ENCODE measurements around the gene GALNTL6. TPM values are rescaled to one million over a fixed set of nuclear protein-coding genes. Genes with fewer than 3 reads are reported as not detected.

GALNTL6 gene
- total RNA-seq, 2 experiments from 2014 or later: not detected

DNA sequence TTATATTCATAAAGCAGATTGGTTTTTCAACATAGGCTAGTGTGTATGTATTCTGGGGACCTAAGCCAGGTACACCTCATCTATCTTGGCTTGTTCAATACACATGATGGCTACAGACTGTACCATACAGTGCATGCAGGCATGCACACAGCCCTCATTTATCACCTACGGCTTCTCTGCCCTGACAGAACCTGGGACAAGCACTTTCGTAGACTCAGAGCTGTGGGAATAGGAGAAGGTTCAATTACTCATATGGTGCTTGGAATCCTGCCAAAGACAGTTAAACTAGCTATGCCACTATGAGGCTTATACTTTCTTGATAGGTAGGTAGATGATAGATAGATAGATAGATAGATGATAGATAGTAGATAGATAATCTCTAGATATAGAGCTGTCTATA, 457.2 kb downstream of the GALNTL6 start:
- POLR2A ChIA-PET: no interaction called here
- Mint-ChIP-seq H3K27ac (no peak overlapping the region), H3K4me3 (no peak overlapping the region), H3K36me3 (no peaks in the 10 kb centered on the region), H3K27me3 (no peaks in the 10 kb centered on the region), H3K9me3 (no peaks in the 10 kb centered on the region), H3K4me1 (no peaks in the 10 kb centered on the region)
- no peak for DNase-seq
- ATAC-seq (ENCODE audit: low read depth): no peak

DNA sequence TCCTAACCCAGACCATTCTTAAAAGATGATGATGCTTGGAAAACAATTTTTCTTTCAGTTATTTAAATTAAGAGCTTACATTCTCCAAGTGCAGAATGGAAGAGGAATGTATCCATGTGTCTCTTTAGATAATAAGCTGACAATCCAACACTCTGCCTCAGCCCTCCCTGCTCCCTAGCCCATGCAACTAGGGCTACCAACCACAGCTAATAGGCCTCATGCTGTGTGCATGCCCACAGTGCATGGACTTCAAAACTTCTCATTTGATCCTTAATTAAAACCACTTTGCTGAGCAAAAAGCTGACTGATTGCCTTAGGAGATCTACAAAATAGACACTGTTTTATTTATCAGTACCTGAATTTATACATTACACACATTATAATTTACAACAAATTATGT, 473.9 kb downstream of the GALNTL6 start:
- no peak for ATAC-seq (ENCODE audit: low read depth)
- Mint-ChIP-seq H3K27ac (no peak overlapping the region), H3K4me3 (no peak overlapping the region)

DNA sequence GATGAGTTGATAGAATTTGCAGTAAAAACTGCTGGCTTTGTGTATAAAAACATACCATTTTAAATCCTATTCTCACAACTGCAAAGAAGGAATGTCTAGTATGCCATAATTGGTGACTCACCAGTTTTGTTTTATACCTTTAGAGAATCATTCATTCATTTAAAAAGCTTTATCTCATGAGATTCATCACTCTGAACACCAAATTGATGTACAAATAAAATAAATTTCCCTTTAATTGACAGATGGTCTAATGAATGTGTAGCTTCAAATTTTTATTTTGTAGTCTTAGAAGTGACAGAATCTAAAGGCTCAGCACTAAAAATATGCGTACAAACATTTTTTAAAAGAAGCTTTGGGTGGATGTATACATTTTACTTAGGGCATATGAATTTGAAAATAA, 492.5 kb downstream of the GALNTL6 start:
- no peak overlapping the region for H3K27ac Mint-ChIP-seq
- no peaks in the 10 kb centered on the region for H3K9me3 Mint-ChIP-seq
- no peaks in the 10 kb centered on the region for H3K4me1 Mint-ChIP-seq
- H3K27me3 Mint-ChIP-seq: no peaks in the 10 kb centered on the region
- H3K36me3 Mint-ChIP-seq: no peaks in the 10 kb centered on the region
- ATAC-seq (ENCODE audit: low read depth) (no peak), DNase-seq (no peak)
- H3K4me3 Mint-ChIP-seq: no peak overlapping the region
- POLR2A ChIA-PET: no interaction called here

More for the DNA sequence above, 473.9 kb downstream of the GALNTL6 start:
- Mint-ChIP-seq H3K9me3 (peaks cover 2% of the 10 kb centered on the region), H3K4me1 (no peaks in the 10 kb centered on the region), H3K27me3 (no peaks in the 10 kb centered on the region), H3K36me3 (no peaks in the 10 kb centered on the region)
- DNase-seq: no peak
- POLR2A ChIA-PET: no interaction called here

DNA sequence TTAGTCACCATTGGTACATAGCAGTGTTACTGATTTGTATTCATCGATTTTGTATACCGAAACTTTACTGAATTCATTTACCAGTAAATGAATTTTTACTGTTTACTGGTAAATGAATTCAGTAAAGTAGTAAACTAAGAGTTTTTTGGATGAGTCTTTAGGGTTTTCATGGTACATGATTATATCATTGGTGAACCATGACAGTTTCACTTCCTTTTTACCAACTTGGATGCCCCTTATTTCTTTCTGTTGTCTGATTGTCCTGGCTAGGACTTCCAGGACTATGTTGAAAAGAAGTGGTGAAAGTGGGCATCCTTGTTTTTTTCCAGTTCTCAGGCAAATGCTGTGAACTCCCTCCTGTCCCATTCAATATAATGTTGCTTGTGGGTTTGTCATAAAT, 494.9 kb downstream of the GALNTL6 start:
- POLR2A ChIA-PET: no interaction called here
- DNase-seq (no peak), ATAC-seq (ENCODE audit: low read depth) (no peak)
- Mint-ChIP-seq H3K9me3 (no peaks in the 10 kb centered on the region), H3K27ac (no peak overlapping the region), H3K36me3 (no peaks in the 10 kb centered on the region), H3K4me3 (no peak overlapping the region), H3K4me1 (no peaks in the 10 kb centered on the region), H3K27me3 (no peaks in the 10 kb centered on the region)

DNA sequence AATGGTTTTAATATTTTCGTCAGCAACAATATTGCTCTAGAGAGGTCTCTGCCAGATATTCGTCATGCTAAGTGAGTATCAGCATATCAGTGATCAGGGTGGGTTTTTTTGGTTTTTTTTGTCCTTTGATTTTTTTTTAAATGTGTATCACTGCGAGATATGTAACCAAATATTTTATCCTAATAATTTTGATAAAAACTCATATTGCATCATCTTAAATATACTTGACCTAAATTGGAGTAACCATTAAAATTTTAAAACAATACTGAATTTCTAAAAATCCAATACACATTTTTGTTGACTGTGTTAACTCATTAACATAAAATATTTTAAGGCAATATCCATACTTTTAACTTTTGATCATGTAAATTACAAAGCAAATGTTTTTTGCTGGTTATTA, 498.5 kb downstream of the GALNTL6 start:
- no peaks in the 10 kb centered on the region for H3K9me3 Mint-ChIP-seq
- H3K27me3 Mint-ChIP-seq: no peaks in the 10 kb centered on the region
- H3K36me3 Mint-ChIP-seq: no peaks in the 10 kb centered on the region
- ATAC-seq (ENCODE audit: low read depth): no peak
- H3K4me1 Mint-ChIP-seq: no peaks in the 10 kb centered on the region
- POLR2A ChIA-PET: no interaction called here
- H3K4me3 Mint-ChIP-seq: no peak overlapping the region
- H3K27ac Mint-ChIP-seq: no peak overlapping the region
- DNase-seq: no peak

DNA sequence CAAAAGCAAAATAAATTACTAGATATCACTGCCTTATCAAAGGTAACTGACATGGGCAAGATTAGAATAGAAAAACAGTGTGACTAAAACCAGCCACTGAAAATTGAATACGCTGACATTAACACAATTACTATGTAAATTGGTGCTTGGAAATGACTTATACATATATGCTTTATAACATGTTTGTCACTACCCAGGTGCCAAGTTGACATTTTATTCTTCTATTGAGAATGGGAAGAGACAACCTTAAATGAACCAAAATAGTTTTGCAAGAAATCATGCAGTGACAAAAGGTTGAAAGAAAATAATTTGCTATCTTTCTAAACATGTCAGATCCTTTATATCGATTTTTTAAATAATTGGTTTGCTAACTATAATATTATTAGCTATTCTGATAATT, 510.1 kb downstream of the GALNTL6 start:
- DNase-seq (no peak), ATAC-seq (ENCODE audit: low read depth) (no peak)
- POLR2A ChIA-PET: no interaction called here
- Mint-ChIP-seq H3K27me3 (no peaks in the 10 kb centered on the region), H3K9me3 (peaks cover 4% of the 10 kb centered on the region), H3K4me3 (no peak overlapping the region), H3K36me3 (no peaks in the 10 kb centered on the region), H3K27ac (no peak overlapping the region), H3K4me1 (no peaks in the 10 kb centered on the region)

DNA sequence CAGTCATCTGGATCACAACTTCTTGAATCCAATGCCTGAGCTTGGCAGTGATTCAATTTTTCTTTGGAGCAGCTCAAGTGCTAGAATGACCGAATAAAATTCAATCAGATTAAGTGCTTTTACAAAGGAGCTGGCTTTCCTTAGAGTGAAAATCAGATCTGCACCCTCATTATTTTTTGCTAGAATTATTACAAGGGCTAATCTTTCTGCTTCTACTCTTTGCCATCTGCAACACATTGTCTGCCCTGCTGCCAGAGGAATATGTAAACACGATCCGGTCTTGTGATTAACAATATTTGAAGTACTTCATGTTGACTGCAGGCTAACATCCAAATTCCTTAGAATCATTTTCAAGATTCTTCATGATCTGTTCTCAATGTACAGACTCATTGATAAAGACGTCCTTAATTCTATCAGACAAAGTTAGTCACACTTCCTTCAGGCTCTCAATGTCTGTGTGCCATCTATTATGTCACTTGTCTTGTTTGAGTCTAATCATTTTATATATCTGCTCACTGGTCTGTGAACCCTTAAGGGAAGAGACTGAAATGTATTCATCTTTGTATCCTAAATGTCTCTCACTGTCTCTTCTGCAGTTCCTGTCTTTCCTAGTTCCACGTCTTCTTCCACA, 531.2 kb downstream of the GALNTL6 start:
- Mint-ChIP-seq H3K27me3 (no peaks in the 10 kb centered on the region), H3K27ac (no peak overlapping the region), H3K4me3 (no peak overlapping the region), H3K9me3 (no peaks in the 10 kb centered on the region), H3K4me1 (no peaks in the 10 kb centered on the region), H3K36me3 (no peaks in the 10 kb centered on the region)
- POLR2A ChIA-PET: no interaction called here
- DNase-seq (no peak), ATAC-seq (ENCODE audit: low read depth) (no peak)

DNA sequence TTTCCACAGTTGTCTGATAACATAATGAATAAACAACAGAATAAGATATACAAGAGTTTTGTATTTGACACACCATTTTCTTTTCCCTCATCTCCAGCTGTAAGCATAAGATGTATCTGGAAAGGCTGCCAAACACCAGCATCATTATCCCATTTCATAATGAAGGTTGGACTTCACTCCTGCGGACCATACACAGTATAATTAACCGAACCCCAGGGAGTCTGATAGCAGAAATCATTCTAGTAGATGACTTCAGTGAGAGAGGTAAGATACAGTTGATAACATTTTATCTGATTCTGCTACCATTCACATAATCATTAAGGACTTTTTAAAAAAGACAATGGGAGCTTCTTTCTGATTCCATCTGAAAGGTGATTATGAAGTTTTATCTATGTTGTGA, 535.2 kb downstream of the GALNTL6 start:
- POLR2A ChIA-PET: no interaction called here
- Mint-ChIP-seq H3K27ac (no peak overlapping the region), H3K4me1 (no peaks in the 10 kb centered on the region), H3K36me3 (no peaks in the 10 kb centered on the region), H3K9me3 (no peaks in the 10 kb centered on the region), H3K27me3 (no peaks in the 10 kb centered on the region), H3K4me3 (no peak overlapping the region)
- ATAC-seq (ENCODE audit: low read depth): no peak
- DNase-seq: no peak

DNA sequence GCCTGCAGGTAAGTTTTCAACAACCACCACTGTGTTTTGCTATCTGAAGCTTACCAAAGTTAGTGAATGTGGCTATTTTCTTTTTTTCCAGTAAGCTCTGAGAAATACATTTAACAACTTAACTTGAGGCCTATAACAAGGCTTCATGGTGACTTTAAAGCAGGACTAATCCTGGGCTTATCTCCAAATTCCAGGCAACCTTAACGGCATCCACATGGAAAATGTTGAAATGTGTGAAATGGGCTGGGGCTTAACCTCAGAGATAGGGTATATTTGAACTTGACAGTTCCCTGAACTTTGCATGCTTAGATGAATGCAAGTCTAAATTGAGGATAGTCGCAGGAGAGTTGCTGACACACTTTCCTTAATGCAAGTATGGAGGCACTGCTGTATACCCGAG, 539.2 kb downstream of the GALNTL6 start:
- H3K36me3 Mint-ChIP-seq: no peaks in the 10 kb centered on the region
- no peak overlapping the region for H3K4me3 Mint-ChIP-seq
- H3K4me1 Mint-ChIP-seq: no peaks in the 10 kb centered on the region
- no peaks in the 10 kb centered on the region for H3K9me3 Mint-ChIP-seq
- DNase-seq (no peak), ATAC-seq (ENCODE audit: low read depth) (no peak)
- POLR2A ChIA-PET: no interaction called here
- H3K27me3 Mint-ChIP-seq: no peaks in the 10 kb centered on the region
- no peak overlapping the region for H3K27ac Mint-ChIP-seq

DNA sequence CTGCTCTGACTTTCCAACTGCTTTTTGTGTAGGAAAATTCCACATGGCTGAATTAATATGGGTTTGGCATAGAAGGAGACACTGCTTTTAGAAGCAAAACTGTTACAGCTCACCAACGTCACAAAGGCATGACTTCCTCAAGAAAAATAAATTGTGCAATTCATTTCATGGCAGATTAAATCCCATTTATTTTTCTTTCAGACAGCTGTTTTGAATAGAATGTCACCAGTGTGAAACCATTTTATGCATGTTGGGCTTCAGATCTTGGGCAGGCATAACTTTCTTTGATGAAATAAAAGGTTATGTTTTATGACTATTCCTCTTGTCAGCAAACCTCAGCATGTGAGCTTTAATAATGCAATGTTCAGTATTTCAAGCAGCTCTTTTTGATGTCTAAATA, 542.8 kb downstream of the GALNTL6 start:
- H3K27me3 Mint-ChIP-seq: no peaks in the 10 kb centered on the region

DNA sequence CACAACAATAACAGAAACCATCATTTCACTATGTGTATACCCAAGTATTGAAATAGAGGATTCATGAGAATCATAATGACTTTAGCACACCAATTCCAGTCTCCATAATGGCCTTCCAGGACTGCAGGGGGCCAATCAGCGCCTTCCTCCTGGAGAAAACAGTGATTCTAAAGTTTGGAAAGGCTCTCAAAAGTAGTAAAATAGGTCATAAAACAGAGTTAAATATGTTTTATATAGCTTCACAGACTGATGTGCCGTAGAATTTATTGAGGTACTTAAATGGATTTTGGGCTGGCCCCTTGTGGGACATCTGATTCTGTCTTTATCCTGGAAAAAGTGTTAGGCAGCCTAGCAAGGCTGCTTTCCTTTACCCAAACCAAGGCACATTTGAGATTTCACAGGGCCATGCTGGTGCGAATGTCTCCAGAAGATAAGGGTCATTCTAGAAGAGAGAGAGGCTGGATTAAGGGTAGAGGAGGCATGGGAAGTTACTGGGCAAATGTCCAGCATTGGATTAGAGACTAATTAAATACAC, 543.9 kb downstream of the GALNTL6 start:
- DNase-seq: no peak
- H3K4me1 Mint-ChIP-seq: no peaks in the 10 kb centered on the region

More for the DNA sequence above, 542.8 kb downstream of the GALNTL6 start:
- no peaks in the 10 kb centered on the region for H3K9me3 Mint-ChIP-seq
- DNase-seq: no peak
- ATAC-seq (ENCODE audit: low read depth): no peak
- H3K4me3 Mint-ChIP-seq: no peak overlapping the region
- no peak overlapping the region for H3K27ac Mint-ChIP-seq
- POLR2A ChIA-PET: no interaction called here
- H3K4me1 Mint-ChIP-seq: no peaks in the 10 kb centered on the region
- H3K36me3 Mint-ChIP-seq: no peaks in the 10 kb centered on the region

DNA sequence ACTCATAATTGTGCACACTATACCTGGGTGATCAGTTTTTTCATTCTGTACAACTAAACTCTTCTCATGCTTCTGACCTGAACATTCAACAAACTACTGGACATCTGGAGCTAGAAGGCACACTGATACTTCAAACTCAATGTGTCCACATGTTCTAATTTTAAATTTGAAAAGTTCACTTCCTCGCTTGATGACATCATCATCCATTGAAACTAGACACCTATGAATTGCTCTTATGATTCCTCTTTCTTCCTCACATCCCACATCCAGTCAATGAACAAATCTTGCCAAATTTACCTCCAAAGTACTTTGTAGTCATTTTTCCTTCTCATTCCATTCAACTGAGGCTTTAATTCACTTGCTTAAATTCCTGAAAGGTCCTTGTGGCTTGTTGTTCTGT, 549.4 kb downstream of the GALNTL6 start:
- H3K27me3 Mint-ChIP-seq: no peaks in the 10 kb centered on the region
- no peak overlapping the region for H3K27ac Mint-ChIP-seq
- no peak for DNase-seq
- no peaks in the 10 kb centered on the region for H3K4me1 Mint-ChIP-seq
- POLR2A ChIA-PET: no interaction called here
- no peaks in the 10 kb centered on the region for H3K36me3 Mint-ChIP-seq
- no peak overlapping the region for H3K4me3 Mint-ChIP-seq
- no peak for ATAC-seq (ENCODE audit: low read depth)
- no peaks in the 10 kb centered on the region for H3K9me3 Mint-ChIP-seq

More for the DNA sequence above, 543.9 kb downstream of the GALNTL6 start:
- H3K27me3 Mint-ChIP-seq: no peaks in the 10 kb centered on the region
- H3K4me3 Mint-ChIP-seq: no peak overlapping the region
- H3K27ac Mint-ChIP-seq: no peak overlapping the region
- no peak for ATAC-seq (ENCODE audit: low read depth)
- POLR2A ChIA-PET: no interaction called here
- H3K9me3 Mint-ChIP-seq: no peaks in the 10 kb centered on the region
- H3K36me3 Mint-ChIP-seq: no peaks in the 10 kb centered on the region

DNA sequence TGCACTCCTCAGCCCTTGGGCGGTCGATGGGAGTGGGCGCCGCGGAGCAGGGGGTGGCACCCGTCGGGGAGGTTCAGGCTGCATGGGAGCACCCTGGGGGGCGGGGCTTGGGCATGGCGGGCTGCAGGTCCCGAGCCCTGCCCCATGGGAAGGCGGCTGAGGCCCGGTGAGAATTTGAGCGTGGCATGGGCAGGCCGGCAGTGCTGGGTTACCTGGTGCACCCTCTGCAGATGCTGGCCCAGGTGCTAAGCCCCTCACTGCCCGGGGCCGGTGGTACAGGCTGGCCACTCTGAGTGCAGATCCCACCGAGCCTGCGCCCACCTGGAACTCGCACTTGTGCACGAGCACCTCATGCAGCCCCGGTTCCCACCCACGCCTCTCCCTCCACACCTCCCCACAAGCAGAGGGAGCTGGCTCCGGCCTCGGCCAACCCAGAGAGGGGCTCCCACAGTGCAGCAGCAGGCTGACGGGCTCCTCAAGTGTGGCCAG, 556.3 kb downstream of the GALNTL6 start:
- Mint-ChIP-seq H3K27ac (no peak overlapping the region), H3K27me3 (no peaks in the 10 kb centered on the region), H3K9me3 (peaks cover 7% of the 10 kb centered on the region), H3K4me1 (no peaks in the 10 kb centered on the region), H3K4me3 (no peak overlapping the region), H3K36me3 (no peaks in the 10 kb centered on the region)
- no peak for DNase-seq
- ATAC-seq (ENCODE audit: low read depth): no peak
- POLR2A ChIA-PET: no interaction called here

DNA sequence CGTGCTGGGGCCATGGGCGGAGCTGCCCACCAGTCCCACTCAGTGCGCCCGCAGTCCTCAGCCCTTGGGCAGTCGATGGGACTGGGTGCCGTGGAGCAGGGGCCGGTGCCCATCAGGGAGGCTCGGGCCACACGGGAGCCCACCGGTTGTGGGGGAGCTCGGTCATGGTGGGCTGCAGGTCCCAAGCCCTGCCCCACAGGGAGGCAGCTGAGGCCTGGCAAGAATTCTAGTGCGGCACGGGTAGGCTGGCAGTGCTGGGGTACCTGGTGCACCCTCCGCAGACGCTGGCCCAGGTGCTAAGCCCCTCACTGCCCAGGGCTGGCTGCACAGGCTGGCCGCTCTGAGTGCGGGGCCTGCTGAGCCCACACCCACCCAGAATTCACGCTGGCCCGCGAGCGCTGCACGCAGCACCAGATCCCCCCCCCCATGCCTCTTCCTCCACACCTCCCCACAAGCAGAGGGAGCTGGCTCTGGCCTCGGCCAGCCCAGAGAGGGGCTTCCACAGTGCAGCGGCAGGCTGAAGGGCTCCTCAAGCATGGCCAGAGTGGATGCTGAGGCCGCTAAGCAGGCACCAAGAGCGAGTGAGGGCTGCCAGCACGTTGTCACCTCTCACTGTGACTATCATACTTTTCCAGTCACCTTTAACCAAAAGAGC, 564.4 kb downstream of the GALNTL6 start:
- Mint-ChIP-seq H3K9me3 (peaks cover 3% of the 10 kb centered on the region), H3K36me3 (no peaks in the 10 kb centered on the region), H3K4me1 (no peaks in the 10 kb centered on the region), H3K27me3 (no peaks in the 10 kb centered on the region), H3K27ac (no peak overlapping the region), H3K4me3 (no peak overlapping the region)
- POLR2A ChIA-PET: no interaction called here
- DNase-seq: no peak
- no peak for ATAC-seq (ENCODE audit: low read depth)
